ENCODE measurements around the gene G6PC3.

Gene G6PC3

DNA sequence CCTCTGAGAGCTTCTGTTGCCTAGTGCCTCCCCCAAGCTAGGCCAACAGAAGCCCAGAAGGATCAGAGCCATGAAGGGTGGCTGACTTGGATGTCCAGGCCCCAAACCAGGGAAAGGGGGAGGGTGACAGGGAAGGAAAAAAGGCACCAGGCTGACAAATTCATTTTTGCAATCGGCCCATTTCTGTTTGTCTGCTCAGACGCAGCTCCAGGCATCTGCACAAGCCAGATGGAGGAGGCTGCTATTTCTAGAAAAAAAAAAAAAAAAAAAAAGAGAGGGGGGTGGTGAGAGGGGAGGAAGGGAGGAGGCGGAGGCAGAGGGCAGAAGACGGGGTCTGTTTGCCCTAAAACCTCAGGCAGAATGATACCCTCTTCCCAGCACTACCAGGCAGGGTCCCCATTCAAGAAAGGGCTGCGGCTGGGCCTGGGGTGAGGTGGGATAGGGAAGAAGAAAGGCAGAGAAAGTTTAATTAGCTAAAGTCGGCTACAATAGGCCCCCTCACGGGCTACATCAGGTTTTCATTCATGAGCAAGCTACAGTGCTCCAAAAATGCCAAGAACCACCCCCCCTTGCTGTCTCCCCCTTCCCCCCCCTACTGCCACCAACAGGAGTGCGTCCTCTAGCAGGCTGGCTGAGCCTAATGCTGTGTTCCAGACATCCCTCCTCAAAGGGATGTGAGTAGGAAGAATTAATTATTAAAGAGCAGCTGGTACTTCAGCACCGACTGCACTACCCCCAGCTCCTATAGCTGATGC is 50.5 kb downstream of the G6PC3 start:
- TF ChIP-seq TCF12 (IDR thresholded peaks at IDR 0.05; ENCODE audit: low read depth), result no peak
- TF ChIP-seq, protein P1, sequence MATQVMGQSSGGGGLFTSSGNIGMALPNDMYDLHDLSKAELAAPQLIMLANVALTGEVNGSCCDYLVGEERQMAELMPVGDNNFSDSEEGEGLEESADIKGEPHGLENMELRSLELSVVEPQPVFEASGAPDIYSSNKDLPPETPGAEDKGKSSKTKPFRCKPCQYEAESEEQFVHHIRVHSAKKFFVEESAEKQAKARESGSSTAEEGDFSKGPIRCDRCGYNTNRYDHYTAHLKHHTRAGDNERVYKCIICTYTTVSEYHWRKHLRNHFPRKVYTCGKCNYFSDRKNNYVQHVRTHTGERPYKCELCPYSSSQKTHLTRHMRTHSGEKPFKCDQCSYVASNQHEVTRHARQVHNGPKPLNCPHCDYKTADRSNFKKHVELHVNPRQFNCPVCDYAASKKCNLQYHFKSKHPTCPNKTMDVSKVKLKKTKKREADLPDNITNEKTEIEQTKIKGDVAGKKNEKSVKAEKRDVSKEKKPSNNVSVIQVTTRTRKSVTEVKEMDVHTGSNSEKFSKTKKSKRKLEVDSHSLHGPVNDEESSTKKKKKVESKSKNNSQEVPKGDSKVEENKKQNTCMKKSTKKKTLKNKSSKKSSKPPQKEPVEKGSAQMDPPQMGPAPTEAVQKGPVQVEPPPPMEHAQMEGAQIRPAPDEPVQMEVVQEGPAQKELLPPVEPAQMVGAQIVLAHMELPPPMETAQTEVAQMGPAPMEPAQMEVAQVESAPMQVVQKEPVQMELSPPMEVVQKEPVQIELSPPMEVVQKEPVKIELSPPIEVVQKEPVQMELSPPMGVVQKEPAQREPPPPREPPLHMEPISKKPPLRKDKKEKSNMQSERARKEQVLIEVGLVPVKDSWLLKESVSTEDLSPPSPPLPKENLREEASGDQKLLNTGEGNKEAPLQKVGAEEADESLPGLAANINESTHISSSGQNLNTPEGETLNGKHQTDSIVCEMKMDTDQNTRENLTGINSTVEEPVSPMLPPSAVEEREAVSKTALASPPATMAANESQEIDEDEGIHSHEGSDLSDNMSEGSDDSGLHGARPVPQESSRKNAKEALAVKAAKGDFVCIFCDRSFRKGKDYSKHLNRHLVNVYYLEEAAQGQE (IDR thresholded peaks at IDR 0.05; ENCODE audit: low read depth), result no peak
- TF ChIP-seq FOXM1 (IDR thresholded peaks at IDR 0.05; ENCODE audit: borderline replicate concordance, low read depth), result no peak
- TF ChIP-seq, protein P2, sequence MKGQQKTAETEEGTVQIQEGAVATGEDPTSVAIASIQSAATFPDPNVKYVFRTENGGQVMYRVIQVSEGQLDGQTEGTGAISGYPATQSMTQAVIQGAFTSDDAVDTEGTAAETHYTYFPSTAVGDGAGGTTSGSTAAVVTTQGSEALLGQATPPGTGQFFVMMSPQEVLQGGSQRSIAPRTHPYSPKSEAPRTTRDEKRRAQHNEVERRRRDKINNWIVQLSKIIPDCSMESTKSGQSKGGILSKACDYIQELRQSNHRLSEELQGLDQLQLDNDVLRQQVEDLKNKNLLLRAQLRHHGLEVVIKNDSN (IDR thresholded peaks at IDR 0.05), result no peak
- TF ChIP-seq ZBTB7A (IDR thresholded peaks at IDR 0.05; ENCODE audit: low read depth), result no peak
- TF ChIP-seq TAF1 (IDR thresholded peaks at IDR 0.05; ENCODE audit: low read depth), result no peak
- TF ChIP-seq TEAD4 (IDR thresholded peaks at IDR 0.05), result no peak
- no peak for TF ChIP-seq CREB1 (IDR thresholded peaks at IDR 0.05; ENCODE audit: low read depth)
- no peak for TF ChIP-seq RAD21 (IDR thresholded peaks at IDR 0.05; ENCODE audit: low read depth)
- TF ChIP-seq EP300 (IDR thresholded peaks at IDR 0.05; ENCODE audit: borderline replicate concordance), result no peak
- TF ChIP-seq NFIC (IDR thresholded peaks at IDR 0.05), result no peak

DNA sequence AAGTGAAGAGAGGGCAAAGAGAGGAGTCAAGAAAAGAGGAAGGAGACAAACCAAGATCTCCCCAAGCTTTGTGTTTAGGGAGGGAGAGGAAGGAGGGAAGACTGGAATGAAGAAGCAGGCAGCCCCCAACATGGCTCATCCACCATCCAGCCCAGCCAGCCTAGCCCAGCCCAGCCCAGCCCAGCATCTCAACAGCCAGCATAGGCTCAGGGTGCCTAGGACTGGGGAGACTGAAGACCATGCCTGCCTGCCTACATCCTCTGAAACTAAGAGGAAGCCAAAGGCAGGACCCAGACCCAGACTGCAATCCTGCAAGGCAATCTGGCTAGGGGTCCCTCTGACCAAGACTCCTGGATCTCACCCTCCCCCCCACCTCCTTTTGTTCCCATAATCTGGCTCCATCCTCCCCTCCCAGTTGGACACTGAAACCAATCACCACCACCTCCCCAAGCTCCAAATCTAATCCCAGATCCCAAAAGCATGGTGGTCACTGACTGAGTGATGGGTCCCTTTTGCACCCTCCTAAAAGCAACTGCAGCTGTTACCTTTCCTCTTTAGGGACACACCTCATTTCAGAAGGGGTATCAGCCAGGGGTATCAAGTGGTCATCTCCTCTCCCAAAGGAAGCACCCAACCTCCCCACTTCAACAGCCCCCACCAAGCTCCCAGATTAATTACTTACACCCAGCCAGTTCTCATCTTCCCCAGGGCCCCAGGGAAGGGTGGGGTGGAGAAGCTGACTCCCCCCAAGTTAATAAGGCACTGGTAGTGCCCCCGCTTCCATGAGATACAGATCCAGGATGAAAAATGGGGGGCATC is 51.7 kb downstream of the G6PC3 start:
- TF ChIP-seq, protein P2 (IDR thresholded peaks at IDR 0.05), result no peak
- TF ChIP-seq CEBPB (IDR thresholded peaks at IDR 0.05), result no peak
- TF ChIP-seq RAD21 (IDR thresholded peaks at IDR 0.05; ENCODE audit: low read depth), result no peak
- TF ChIP-seq TEAD4 (IDR thresholded peaks at IDR 0.05), result no peak
- no peak for TF ChIP-seq FOXM1 (IDR thresholded peaks at IDR 0.05; ENCODE audit: borderline replicate concordance, low read depth)
- TF ChIP-seq NFIC (IDR thresholded peaks at IDR 0.05), result no peak
- TF ChIP-seq TCF12 (IDR thresholded peaks at IDR 0.05; ENCODE audit: low read depth), result no peak
- TF ChIP-seq ZBTB7A (IDR thresholded peaks at IDR 0.05; ENCODE audit: low read depth), result no peak
- TF ChIP-seq, protein P3, sequence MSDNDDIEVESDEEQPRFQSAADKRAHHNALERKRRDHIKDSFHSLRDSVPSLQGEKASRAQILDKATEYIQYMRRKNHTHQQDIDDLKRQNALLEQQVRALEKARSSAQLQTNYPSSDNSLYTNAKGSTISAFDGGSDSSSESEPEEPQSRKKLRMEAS (IDR thresholded peaks at IDR 0.05), result no peak
- no peak for TF ChIP-seq YY1 (IDR thresholded peaks at IDR 0.05; ENCODE audit: low read depth)
- no peak for TF ChIP-seq TAF1 (IDR thresholded peaks at IDR 0.05; ENCODE audit: low read depth)
- TF ChIP-seq EP300 (IDR thresholded peaks at IDR 0.05; ENCODE audit: borderline replicate concordance), result no peak
- no peak for TF ChIP-seq CREB1 (IDR thresholded peaks at IDR 0.05; ENCODE audit: low read depth)
- TF ChIP-seq EGR1 (IDR thresholded peaks at IDR 0.05), result no peak
- TF ChIP-seq, protein P1 (IDR thresholded peaks at IDR 0.05; ENCODE audit: low read depth), result no peak

DNA sequence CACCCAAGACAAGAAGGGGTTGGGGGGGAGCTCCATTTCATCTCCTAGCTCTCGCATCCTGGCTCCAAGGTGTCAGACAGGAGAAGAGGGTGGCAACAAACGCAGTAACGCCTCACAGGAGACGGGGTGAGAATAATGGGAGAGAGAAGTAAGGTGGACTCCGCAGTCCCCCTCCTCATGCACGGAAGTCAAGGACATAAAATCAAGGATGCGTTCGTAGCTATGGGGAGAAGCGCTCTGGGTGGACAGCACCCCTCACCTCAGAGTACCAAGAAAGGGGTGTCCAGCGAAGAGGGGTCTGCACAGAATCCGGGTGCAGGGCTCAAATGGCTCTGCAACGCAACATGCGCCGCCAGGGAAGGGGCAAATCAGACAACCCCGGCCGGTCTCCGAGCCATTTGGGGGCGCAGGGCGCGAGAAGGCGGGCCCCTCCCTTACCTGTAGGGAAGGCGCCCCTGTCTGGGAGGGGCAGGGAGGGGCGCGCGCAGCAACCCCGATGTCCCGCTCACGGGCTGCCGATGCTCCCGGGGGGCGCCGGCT is 52.4 kb downstream of the G6PC3 start:
- TF ChIP-seq EGR1 (IDR thresholded peaks at IDR 0.05) (no peak), RAD21 (IDR thresholded peaks at IDR 0.05; ENCODE audit: low read depth) (no peak), CREB1 (IDR thresholded peaks at IDR 0.05; ENCODE audit: low read depth) (no peak)

DNA sequence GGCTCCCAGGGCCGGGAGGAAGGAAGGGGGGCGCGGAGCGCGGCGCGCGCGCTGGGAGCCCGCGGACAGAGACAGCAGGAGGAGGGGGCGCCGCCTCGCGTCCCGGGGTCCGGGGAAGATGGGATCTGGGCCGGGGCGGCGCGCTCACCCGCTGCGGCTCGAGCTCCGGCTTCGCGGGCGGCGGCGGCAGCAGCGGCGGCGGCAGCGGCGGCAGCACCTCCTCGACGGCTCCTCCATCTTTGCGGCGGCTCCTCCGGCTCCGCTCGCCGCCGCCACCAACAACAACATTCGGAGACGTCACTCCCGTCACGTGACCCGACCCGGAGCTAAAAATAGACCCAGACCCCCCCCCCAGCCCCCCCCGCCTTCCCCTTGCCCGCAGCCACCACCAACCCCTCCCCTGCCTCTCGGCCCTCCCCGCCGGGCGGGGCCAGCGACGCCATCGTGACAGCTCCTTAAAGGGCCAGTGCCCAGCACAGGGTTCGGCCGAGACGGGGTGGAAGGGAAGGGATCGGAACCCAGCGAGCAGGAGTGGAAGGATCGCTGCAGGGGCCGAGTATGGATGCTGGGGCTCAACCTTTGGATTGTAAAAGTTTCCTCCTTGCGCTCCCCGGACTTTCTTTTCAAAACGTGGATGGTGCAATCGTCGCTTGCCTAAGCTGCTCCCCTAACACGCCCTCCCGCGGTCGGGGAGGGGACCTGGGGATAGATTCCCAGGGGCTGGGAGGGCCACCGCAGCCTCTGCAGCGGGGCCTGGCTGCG is 53.0 kb downstream of the G6PC3 start, which contains the start of gene HDAC5:
HDAC5 (minus strand) TSS at position 286 of the 762 bp plus-strand sequence. CDS start 6,126 bp downstream, outside the sequence.
- TF ChIP-seq TEAD4 (IDR thresholded peaks at IDR 0.05), result no peak
- no peak for TF ChIP-seq FOXM1 (IDR thresholded peaks at IDR 0.05; ENCODE audit: borderline replicate concordance, low read depth)
- no peak for TF ChIP-seq TCF12 (IDR thresholded peaks at IDR 0.05; ENCODE audit: low read depth)
- TF ChIP-seq, protein P2 (IDR thresholded peaks at IDR 0.05), result peak; percentile 92
- TF ChIP-seq CEBPB (IDR thresholded peaks at IDR 0.05), result peak; percentile 85
- TF ChIP-seq NFIC (IDR thresholded peaks at IDR 0.05), result no peak
- TF ChIP-seq RAD21 (IDR thresholded peaks at IDR 0.05; ENCODE audit: low read depth), result peak; percentile 35; the same call in 1 of the 2 replicates
- TF ChIP-seq CREB1 (IDR thresholded peaks at IDR 0.05; ENCODE audit: low read depth), result peak; percentile 60; the same call in 1 of the 2 replicates
- no peak for TF ChIP-seq TAF1 (IDR thresholded peaks at IDR 0.05; ENCODE audit: low read depth)
- TF ChIP-seq, protein P1 (IDR thresholded peaks at IDR 0.05; ENCODE audit: low read depth), result no peak
- TF ChIP-seq EGR1 (IDR thresholded peaks at IDR 0.05), result no peak
- TF ChIP-seq, protein P3 (IDR thresholded peaks at IDR 0.05), result peak; percentile 86
- no peak for TF ChIP-seq EP300 (IDR thresholded peaks at IDR 0.05; ENCODE audit: borderline replicate concordance)
- peak; percentile 40; the same call in 1 of the 2 replicates for TF ChIP-seq YY1 (IDR thresholded peaks at IDR 0.05; ENCODE audit: low read depth)
- peak; percentile 51 for TF ChIP-seq ZBTB7A (IDR thresholded peaks at IDR 0.05; ENCODE audit: low read depth)
